ENCODE measurements around the gene WDHD1. TPM values are rescaled to one million over a fixed set of nuclear protein-coding genes. Genes with fewer than 3 reads are reported as not detected.

The WDHD1 gene
- total and polyA plus RNA-seq, 2 of the 8 experiments (the other 6 are each of a cell fraction or from before 2014, with no cell fraction given), result 17.8 to 87.9 TPM

- H3K9me3 ChIP-seq (ENCODE audit: insufficient read depth in 2 of 2, low read depth in 1 of 2, low read length in 1 of 2), result no peaks in the 10 kb centered on the region
- FAIRE-seq (no peak), DNase-seq (ENCODE audit: low read depth in 1 of 2, low spot score in 2 of 2) (no peak)
- H2BK12ac ChIP-seq (ENCODE audit: low read depth, low read length), result no peak overlapping the region
- no peak overlapping the region for H3K4ac ChIP-seq (replicated peaks; ENCODE audit: insufficient read length, low read depth, low read length)
- H3K27ac ChIP-seq (ENCODE audit: low read depth, low read length), result no peak overlapping the region
- H4K5ac ChIP-seq (ENCODE audit: insufficient read length, low read depth, low read length), result no peak overlapping the region
- no peak overlapping the region for H3K4me2 ChIP-seq (ENCODE audit: insufficient read depth in 1 of 2, low read depth in 2 of 2, low read length in 2 of 2)
- no peak overlapping the region for H3K9ac ChIP-seq (replicated peaks in 1 of 4; ENCODE audit: extremely low read depth in 1 of 4, low read depth in 3 of 4, low read length in 3 of 4)
- 83% methylated on average over 2 of the region's 2 CpGs; no CpG with 5 or more reads in 1 of the 2 experiments for WGBS, 2 experiments (ENCODE audit: extremely low coverage in 1 of 2, insufficient coverage in 1 of 2, insufficient read length in 1 of 2, insufficient replicate concordance in 2 of 2, low coverage in 1 of 2, low lambda C conversion rate in 2 of 2, missing lambda C conversion rate in 1 of 2)
- H2BK20ac ChIP-seq (ENCODE audit: low read length), result no peak overlapping the region
- no peak overlapping the region for H4K8ac ChIP-seq (ENCODE audit: extremely low read depth, insufficient read depth, low read length)
- H2BK5ac ChIP-seq (ENCODE audit: low read depth, low read length), result no peak overlapping the region
- H3K56ac ChIP-seq (replicated peaks; ENCODE audit: insufficient read length, low read depth, low read length), result no peak overlapping the region
- ChIA-PET POLR2A (ENCODE audit: partially characterized antibody) (interaction anchor here (0.9 to 3.3 kb wide), 6 partner anchors 8 to 41 kb away, joined by 3 to 29 read pairs (median 4); partner anchors contain the start of genes MAPK1IP1L, SOCS4 and WDHD1), CTCF (ENCODE audit: partially characterized antibody) (interaction anchor here (0.7 kb wide), 1 partner anchor 36 kb away, joined by 3 read pairs; no protein-coding TSS in a partner anchor)
- H2AFZ ChIP-seq (ENCODE audit: low read length), result no peak overlapping the region
- H3K27me3 ChIP-seq (replicated peaks in 1 of 4; ENCODE audit: control insufficient read depth in 3 of 4, extremely low read depth in 1 of 4, insufficient read depth in 3 of 4, low read length in 3 of 4), result no peaks in the 10 kb centered on the region
- H3K18ac ChIP-seq (ENCODE audit: extremely low read depth, low read length), result no peak overlapping the region
- no peak overlapping the region for H2BK15ac ChIP-seq (ENCODE audit: low read length)
- no peak overlapping the region for H3K4me3 ChIP-seq (ENCODE audit: extremely low read depth in 1 of 4, insufficient read depth in 2 of 4, low read depth in 3 of 4, low read length in 4 of 4)
- peaks cover 0 to 67% of the 10 kb centered on the region in 2 experiments; a peak in 2 of 4 replicates for H3K79me2 ChIP-seq (ENCODE audit: control insufficient read depth in 1 of 2, insufficient read depth in 2 of 2, low read length in 2 of 2)
- no peak overlapping the region for H3K14ac ChIP-seq (ENCODE audit: insufficient read length)
- H3K79me1 ChIP-seq (ENCODE audit: low read depth, low read length), result peaks cover 3% of the 10 kb centered on the region; the same call in 1 of the 2 replicates
- H3K23me2 ChIP-seq (ENCODE audit: low read depth, low read length), result no peaks in the 10 kb centered on the region
- H4K20me1 ChIP-seq (replicated peaks in 1 of 2; ENCODE audit: control insufficient read depth in 1 of 2, insufficient read depth in 2 of 2, low read length in 2 of 2), result peaks cover 0 to 8% of the 10 kb centered on the region in 2 experiments
- no peak overlapping the region for H2AK5ac ChIP-seq (ENCODE audit: low read depth, low read length)
- H2BK120ac ChIP-seq (replicated peaks; ENCODE audit: low read depth, low read length), result no peak overlapping the region
- peaks cover 0 to 2% (median 0%) of the 10 kb centered on the region in 4 experiments; a peak in 1 of 7 replicates for H3K4me1 ChIP-seq (replicated peaks in 1 of 4; ENCODE audit: control insufficient read depth in 3 of 4, insufficient read depth in 4 of 4, low read length in 3 of 4)
- H3K23ac ChIP-seq (ENCODE audit: insufficient read length), result no peak overlapping the region
- H3K36me3 ChIP-seq (ENCODE audit: control insufficient read depth in 2 of 4, insufficient read depth in 4 of 4, low read length in 3 of 4), result peaks cover 6 to 78% (median 22%) of the 10 kb centered on the region in 4 experiments
- no peak overlapping the region for H4K91ac ChIP-seq (replicated peaks; ENCODE audit: insufficient read length, low read length)
- no peak for TF ChIP-seq MAFK (IDR thresholded peaks at IDR 0.05; ENCODE audit: low read depth, low read length)
- TF ChIP-seq BACH1 (IDR thresholded peaks at IDR 0.05; ENCODE audit: low read length), result no peak
- no peak for TF ChIP-seq KDM1A (IDR thresholded peaks at IDR 0.05; ENCODE audit: borderline replicate concordance, low read length)
- no peak for TF ChIP-seq JUN (IDR thresholded peaks at IDR 0.05; ENCODE audit: low read depth, low read length)
Measured at GRCh38 chr14:55015006-55015405, 11.9 kb downstream of the WDHD1 start.

All from H1 (cell line).